ENCODE results near the gene TMEM151B.

Gene TMEM151B

GRCh38 chr6:44278315-44278714 is 8.1 kb downstream of the TMEM151B start:
- H3K4me3 ChIP-seq (ENCODE audit: low read depth, low read length), result no peak overlapping the region
- DNase-seq (ENCODE audit: low read depth), result no peak
- no peak for TF ChIP-seq CTCF (IDR thresholded peaks at IDR 0.05; ENCODE audit: insufficient read depth, low read depth, low read length, missing control alignments)

GRCh38 chr6:44278774-44279697 is 8.8 kb downstream of the TMEM151B start:
- no peak for DNase-seq (ENCODE audit: low read depth)
- no peak overlapping the region for H3K4me3 ChIP-seq (ENCODE audit: low read depth, low read length)

GRCh38 chr6:44284121-44284520 is 13.9 kb downstream of the TMEM151B start:
- H3K4me3 ChIP-seq (ENCODE audit: low read depth, low read length), result no peak overlapping the region
- TF ChIP-seq CTCF (IDR thresholded peaks at IDR 0.05; ENCODE audit: insufficient read depth, low read depth, low read length, missing control alignments), result no peak
- no peak for DNase-seq (ENCODE audit: low read depth)

More at GRCh38 chr6:44278774-44279697, 8.8 kb downstream of the TMEM151B start:
- no peak for TF ChIP-seq CTCF (IDR thresholded peaks at IDR 0.05; ENCODE audit: insufficient read depth, low read depth, low read length, missing control alignments)

- no peak for TF ChIP-seq CTCF (IDR thresholded peaks at IDR 0.05; ENCODE audit: insufficient read depth, low read depth, low read length, missing control alignments)
- DNase-seq (ENCODE audit: low read depth), result no peak
- no peak overlapping the region for H3K4me3 ChIP-seq (ENCODE audit: low read depth, low read length)
These were observed 14.6 kb downstream of the TMEM151B start for GRCh38 chr6:44284867-44285266.

GRCh38 chr6:44285552-44286284 is 15.5 kb downstream of the TMEM151B start:
- DNase-seq (ENCODE audit: low read depth), result no peak
- TF ChIP-seq CTCF (IDR thresholded peaks at IDR 0.05; ENCODE audit: insufficient read depth, low read depth, low read length, missing control alignments), result no peak
- no peak overlapping the region for H3K4me3 ChIP-seq (ENCODE audit: low read depth, low read length)

GRCh38 chr6:44286285-44286565 is 16.0 kb downstream of the TMEM151B start:
- no peak for TF ChIP-seq CTCF (IDR thresholded peaks at IDR 0.05; ENCODE audit: insufficient read depth, low read depth, low read length, missing control alignments)
- no peak overlapping the region for H3K4me3 ChIP-seq (ENCODE audit: low read depth, low read length)
- DNase-seq (ENCODE audit: low read depth), result no peak
